H1 (cell line): ENCODE measurements around the gene FZD8. TPM values are rescaled to one million over a fixed set of nuclear protein-coding genes. Genes with fewer than 3 reads are reported as not detected.

Experiments
- CTCF ChIA-PET: fragments of 300-600 bp; sonication (Branson Sonifier 250); formaldehyde crosslinking; loops from one replicate; lab custom pipeline; 2021; ENCODE audit not compliant: partially characterized antibody; lab: Charles Lee
- POLR2A ChIA-PET: fragments of 300-600 bp; sonication (Branson Sonifier 250); formaldehyde crosslinking; loops from one replicate; lab custom pipeline; 2021; ENCODE audit warnings: inconsistent platforms; ENCODE audit not compliant: partially characterized antibody; lab: Charles Lee
- DNase-seq, 2 experiments: peaks; one replicate each; pipeline versions ENCODE4 v3.0.0 to v3.0.0-alpha.2; 2010 to 2022; ENCODE audit warnings: low spot score in 2 of 2, low read depth in 1 of 2, mixed read lengths in 1 of 2
- FAIRE-seq: peaks from 2 replicates; lab custom pipeline; 2011; peaks lifted over from hg19 to GRCh38; lab: Jason Lieb, UNC
- H2AFZ ChIP-seq: 2 replicates; pipeline ENCODE4 v1.8.1; 2012; ENCODE audit warnings: low read length, inconsistent platforms
- H2AK5ac ChIP-seq: 2 replicates; pipeline ENCODE4 v1.6.1; 2013; ENCODE audit warnings: low read depth, low read length
- H2BK120ac ChIP-seq: replicated peaks from 2 replicates; pipeline ENCODE3; 2013; ENCODE audit warnings: low read depth, low read length, inconsistent platforms
- H2BK12ac ChIP-seq: 2 replicates; pipeline ENCODE4 v1.6.1; 2013; ENCODE audit warnings: low read depth, low read length
- H2BK15ac ChIP-seq: 2 replicates; pipeline ENCODE4 v1.6.1; 2013; ENCODE audit warnings: low read length
- H2BK20ac ChIP-seq: 2 replicates; pipeline ENCODE4 v1.6.1; 2013; ENCODE audit warnings: low read length
- H2BK5ac ChIP-seq: 2 replicates; pipeline ENCODE4 v1.6.1; 2013; ENCODE audit warnings: low read depth, low read length
- H3K14ac ChIP-seq: 2 replicates; pipeline ENCODE4 v1.6.1; 2013; ENCODE audit warnings: inconsistent platforms; ENCODE audit not compliant: insufficient read length
- H3K18ac ChIP-seq: 2 replicates; pipeline ENCODE4 v1.6.1; 2013; ENCODE audit warnings: low read length; ENCODE audit errors: extremely low read depth
- H3K23ac ChIP-seq: 2 replicates; pipeline ENCODE4 v1.6.1; 2013; ENCODE audit warnings: inconsistent platforms; ENCODE audit not compliant: insufficient read length
- H3K23me2 ChIP-seq: 2 replicates; pipeline ENCODE4 v1.6.1; 2013; ENCODE audit warnings: low read depth, low read length
- H3K27ac ChIP-seq: 2 replicates; pipeline ENCODE4 v1.6.1; 2011; ENCODE audit warnings: low read depth, low read length, inconsistent platforms
- H3K27me3 ChIP-seq, 4 experiments: replicated peaks in 1 of 4; 1 replicate in 1 of 4; 2 replicates in 3 of 4; pipeline versions ENCODE4 v1.6.1 to v1.8.1; 2011 to 2013; ENCODE audit warnings: low read length in 3 of 4, mild to moderate bottlenecking in 3 of 4, inconsistent platforms in 2 of 4, mixed read lengths in 2 of 4, moderate library complexity in 1 of 4; ENCODE audit not compliant: control insufficient read depth in 3 of 4, insufficient read depth in 3 of 4; ENCODE audit errors: extremely low read depth in 1 of 4
- H3K36me3 ChIP-seq, 4 experiments: 2 replicates each; pipeline versions ENCODE4 v1.6.1 to v1.8.1; 2011 to 2013; ENCODE audit warnings: mild to moderate bottlenecking in 4 of 4, low read length in 3 of 4, moderate library complexity in 2 of 4, control low read depth in 1 of 4, inconsistent platforms in 1 of 4; ENCODE audit not compliant: insufficient read depth in 4 of 4, control insufficient read depth in 2 of 4
- H3K4ac ChIP-seq: replicated peaks from 2 replicates; pipeline ENCODE3; 2013; ENCODE audit warnings: low read length, low read depth, mixed read lengths, inconsistent platforms; ENCODE audit not compliant: insufficient read length
- H3K4me1 ChIP-seq, 4 experiments: replicated peaks in 1 of 4; 1 replicate in 1 of 4; 2 replicates in 3 of 4; pipeline versions ENCODE4 v1.6.1 to v1.8.1; 2011 to 2013; ENCODE audit warnings: low read length in 3 of 4, inconsistent platforms in 2 of 4, mixed read lengths in 1 of 4; ENCODE audit not compliant: insufficient read depth in 4 of 4, control insufficient read depth in 3 of 4
- H3K4me2 ChIP-seq, 2 experiments: 2 replicates each; pipeline versions ENCODE4 v1.6.1 to v1.8.1; 2011 to 2013; ENCODE audit warnings: low read depth in 2 of 2, low read length in 2 of 2, control low read depth in 1 of 2, inconsistent platforms in 1 of 2, mild to moderate bottlenecking in 1 of 2; ENCODE audit not compliant: insufficient read depth in 1 of 2
- H3K4me3 ChIP-seq, 4 experiments: fragments of 200-600, 300-600 bp in 1 of 4; sonication (generic), shearing (Covaris generic), sonication (Bioruptor Twin) in 1 of 4; 2 replicates each; pipeline versions ENCODE4 v1.5.1 to v1.8.1; 2011 to 2016; ENCODE audit warnings: low read length in 4 of 4, low read depth in 3 of 4, control low read depth in 2 of 4, inconsistent platforms in 2 of 4, mild to moderate bottlenecking in 2 of 4, mixed read lengths in 1 of 4, moderate library complexity in 1 of 4; ENCODE audit not compliant: insufficient read depth in 2 of 4; ENCODE audit errors: extremely low read depth in 1 of 4
- H3K56ac ChIP-seq: replicated peaks from 2 replicates; pipeline ENCODE3; 2013; ENCODE audit warnings: low read depth, mild to moderate bottlenecking, mixed read lengths, low read length, inconsistent platforms; ENCODE audit not compliant: insufficient read length
- H3K79me1 ChIP-seq: 2 replicates; pipeline ENCODE4 v1.6.1; 2013; ENCODE audit warnings: low read depth, low read length, control low read depth
- H3K79me2 ChIP-seq, 2 experiments: 2 replicates each; pipeline versions ENCODE4 v1.6.1 to v1.8.1; 2012 to 2013; ENCODE audit warnings: low read length in 2 of 2, mild to moderate bottlenecking in 2 of 2, inconsistent platforms in 1 of 2; ENCODE audit not compliant: insufficient read depth in 2 of 2, control insufficient read depth in 1 of 2
- H3K9ac ChIP-seq, 4 experiments: replicated peaks in 1 of 4; 1 replicate in 1 of 4; 2 replicates in 3 of 4; pipeline versions ENCODE4 v1.6.1 to v1.8.1; 2011 to 2013; ENCODE audit warnings: low read depth in 3 of 4, low read length in 3 of 4, control low read depth in 2 of 4, mild to moderate bottlenecking in 2 of 4, moderate library complexity in 2 of 4, inconsistent platforms in 1 of 4; ENCODE audit errors: extremely low read depth in 1 of 4
- H3K9me3 ChIP-seq, 2 experiments: 2 replicates each; pipeline versions ENCODE4 v1.6.1 to v1.8.1; 2012 to 2013; ENCODE audit warnings: mild to moderate bottlenecking in 2 of 2, moderate library complexity in 2 of 2, control low read depth in 1 of 2, inconsistent platforms in 1 of 2, low read depth in 1 of 2, low read length in 1 of 2, mixed read lengths in 1 of 2; ENCODE audit not compliant: insufficient read depth in 2 of 2
- H4K20me1 ChIP-seq, 2 experiments: replicated peaks in 1 of 2; 2 replicates each; pipeline versions ENCODE3 to v1.8.1; 2011 to 2013; ENCODE audit warnings: inconsistent platforms in 2 of 2, low read length in 2 of 2, mild to moderate bottlenecking in 1 of 2; ENCODE audit not compliant: insufficient read depth in 2 of 2, control insufficient read depth in 1 of 2
- H4K5ac ChIP-seq: 2 replicates; pipeline ENCODE4 v1.6.1; 2013; ENCODE audit warnings: low read length, low read depth, mixed read lengths, inconsistent platforms; ENCODE audit not compliant: insufficient read length
- H4K8ac ChIP-seq: 2 replicates; pipeline ENCODE4 v1.8.0; 2013; ENCODE audit warnings: mild to moderate bottlenecking, moderate library complexity, low read length, inconsistent platforms; ENCODE audit not compliant: insufficient read depth; ENCODE audit errors: extremely low read depth
- H4K91ac ChIP-seq: replicated peaks from 2 replicates; pipeline ENCODE3; 2013; ENCODE audit warnings: low read length, mixed read lengths, inconsistent platforms; ENCODE audit not compliant: insufficient read length
- GTF2F1 ChIP-seq: IDR thresholded peaks from 2 replicates; pipeline ENCODE4 v1.6.1; 2012; ENCODE audit warnings: low read depth, low read length, improper control_type of control experiment, borderline replicate concordance
- HDAC2 ChIP-seq, 2 experiments: fragments of 300-600 bp in 1 of 2; sonication (generic) in 1 of 2; IDR thresholded peaks; 2 replicates each; pipeline ENCODE4 v1.6.1; 2011 to 2012; ENCODE audit warnings: low read depth in 2 of 2, low read length in 2 of 2, mild to moderate bottlenecking in 2 of 2, moderate library complexity in 2 of 2, borderline replicate concordance in 1 of 2, inconsistent platforms in 1 of 2
- RAD21 ChIP-seq, 2 experiments: IDR thresholded peaks in 1 of 2; conservative IDR thresholded peaks in 1 of 2; 2 replicates each; pipeline ENCODE4 v1.6.1; 2011; ENCODE audit warnings: low read depth in 2 of 2, low read length in 2 of 2, improper control_type of control experiment in 1 of 2, inconsistent platforms in 1 of 2, mild to moderate bottlenecking in 1 of 2, moderate library complexity in 1 of 2
- RNF2 ChIP-seq: fragments of 200-900, 300-1000 bp; sonication (generic); IDR thresholded peaks from 2 replicates; pipeline ENCODE4 v1.7.1; 2016; ENCODE audit warnings: borderline replicate concordance, low read depth, mild to moderate bottlenecking, antibody characterized with exemption, low read length; ENCODE audit not compliant: poor library complexity, severe bottlenecking; ENCODE audit errors: missing control alignments
- TEAD4 ChIP-seq: IDR thresholded peaks from 2 replicates; pipeline ENCODE4 v1.6.1; 2012; ENCODE audit warnings: low read depth, low read length, inconsistent platforms, mixed read lengths
- WGBS, 2 experiments: shearing (Covaris generic) in 1 of 2; methylation state at CpG; one replicate each; pipeline versions ENCODE4 v1.1.6 to v1.1.7; 2013 to 2015; ENCODE audit warnings: low lambda C conversion rate in 2 of 2, mixed read lengths in 2 of 2, inconsistent platforms in 1 of 2, low coverage in 1 of 2, missing lambda C conversion rate in 1 of 2; ENCODE audit not compliant: insufficient replicate concordance in 2 of 2, insufficient coverage in 1 of 2, insufficient read length in 1 of 2; ENCODE audit errors: extremely low coverage in 1 of 2, missing lambda C conversion rate in 1 of 2; 5-methylcytosine and 5-hydroxymethylcytosine counted together
- polyA plus RNA-seq, 7 experiments: library from polyadenylated mRNA; depleted of rRNA in 3 of 7; stranded (reverse) in 5 of 7; unstranded in 2 of 7; fragments of >200 nt in 5 of 7; fragments of 200-250 nt in 2 of 7; gene quantifications; 1 replicate in 5 of 7; 2 replicates in 1 of 7; 4 replicates in 1 of 7; pipeline versions ENCODE4 v1.2.1 to v1.2.3, GENCODE V29; 2011 to 2013; ENCODE audit warnings: missing spikeins in 2 of 7, mixed read lengths in 2 of 7
- total RNA-seq: library from RNA; stranded (reverse); fragmentation: NEBNext Ultra II Directional; extraction: Animal tissue kit (Norgen Biotek cat#: 25700); gene quantifications from 2 replicates; pipeline ENCODE4 v1.2.1, GENCODE V29; 2021

Gene FZD8
- total and polyA plus RNA-seq, 2 of the 8 experiments (the other 6 are each of a cell fraction or from before 2014, with no cell fraction given): 4.8 to 7.1 TPM

- Histone ChIP-seq H4K8ac (no peak overlapping the region), H2BK5ac (peak overlapping the region; percentile 95), H3K9ac (no peak overlapping the region; a peak in 1 of 7 replicates), H3K14ac (no peak overlapping the region), H2BK20ac (peak overlapping the region; percentile 9; the same call in 1 of the 2 replicates), H2AFZ (no peak overlapping the region), H3K27me3 (no peaks in the 10 kb centered on the region), H3K9me3 (peaks cover 0 to 5% of the 10 kb centered on the region in 2 experiments; a peak in 1 of 4 replicates), H3K4me3 (0 out of 8 replicates have a peak overlapping the region, but pooled peaks of 1 of the 4 experiments have one; percentile 2), H3K18ac (peak overlapping the region; percentile 84), H3K23me2 (peaks cover 12% of the 10 kb centered on the region), H3K4me2 (peak overlapping the region; percentile 45 to 54), H4K20me1 (peaks cover 0 to 5% of the 10 kb centered on the region in 2 experiments), H3K56ac (no peak overlapping the region), H3K27ac (peak overlapping the region; percentile 49; the same call in 1 of the 2 replicates), H3K4ac (peak overlapping the region; percentile 90), H3K79me1 (no peaks in the 10 kb centered on the region), H4K91ac (peak overlapping the region; percentile 68), H3K79me2 (no peaks in the 10 kb centered on the region), H2AK5ac (peak overlapping the region; percentile 95), H2BK12ac (peak overlapping the region; percentile 86), H2BK15ac (peak overlapping the region; percentile 73), H3K36me3 (no peaks in the 10 kb centered on the region), H2BK120ac (peak overlapping the region; percentile 80), H4K5ac (no peak overlapping the region), H3K23ac (no peak overlapping the region), H3K4me1 (peaks cover 4 to 13% (median 9%) of the 10 kb centered on the region in 4 experiments)
- ChIA-PET CTCF (interaction anchor here (0.6 to 1.2 kb wide), 3 partner anchors 34 to 1074 kb away, joined by 3 read pairs; no protein-coding TSS in a partner anchor), POLR2A (interaction anchor here (1.1 to 1.4 kb wide), 3 partner anchors 15 to 206 kb away, joined by 3 read pairs; no protein-coding TSS in a partner anchor)
- 59% methylated on average over 13 of the region's 13 CpGs; no CpG with 5 or more reads in 1 of the 2 experiments for WGBS, 2 experiments
- DNase-seq (no peak), FAIRE-seq (peak; percentile 24)
- TF ChIP-seq RNF2: no peak
- no peak for TF ChIP-seq RAD21 (IDR thresholded peaks at IDR 0.05 in 1 of 2, conservative IDR thresholded peaks at IDR 0.05 in 1 of 2; ENCODE audit: low read depth in 2 of 2, low read length in 2 of 2)
- no peak for TF ChIP-seq GTF2F1
- TF ChIP-seq HDAC2 (IDR thresholded peaks at IDR 0.05; ENCODE audit: borderline replicate concordance in 1 of 2, low read depth in 2 of 2, low read length in 2 of 2): no peak
- no peak for TF ChIP-seq TEAD4
Measured at GRCh38 chr10:35668865-35669650, 27.0 kb upstream of the FZD8 start.
